HEK293T (cell line): ENCODE results near the gene DUSP22.

Source experiments
- ARNT ChIP-seq: fragments of 450-650 bp; IDR thresholded peaks from 2 replicates; pipeline ENCODE4 v1.6.1; 2017; ENCODE audit warnings: mild to moderate bottlenecking
- BHLHE40 ChIP-seq: fragments of 450-650 bp; IDR thresholded peaks from 2 replicates; pipeline ENCODE4 v1.6.1; 2016; ENCODE audit warnings: mild to moderate bottlenecking, moderate library complexity, borderline replicate concordance
- ELF4 ChIP-seq: fragments of 450-650 bp; IDR thresholded peaks from 2 replicates; pipeline ENCODE4 v1.6.1; 2017; ENCODE audit warnings: antibody characterized with exemption
- FOXA1 ChIP-seq: fragments of 450-650 bp; IDR thresholded peaks from 2 replicates; pipeline ENCODE4 v1.6.1; 2016; ENCODE audit warnings: mild to moderate bottlenecking
- FOXK2 ChIP-seq: fragments of 450-650 bp; IDR thresholded peaks from 2 replicates; pipeline ENCODE4 v1.6.1; 2016; ENCODE audit warnings: mild to moderate bottlenecking
- HDGF ChIP-seq: fragments of 450-650 bp; IDR thresholded peaks from 2 replicates; pipeline ENCODE4 v1.6.1; 2017; ENCODE audit warnings: antibody characterized with exemption, borderline replicate concordance
- L3MBTL2 ChIP-seq: fragments of 450-650 bp; conservative IDR thresholded peaks from 2 replicates; pipeline ENCODE4 v1.6.1; 2016; ENCODE audit warnings: mild to moderate bottlenecking
- LEF1 ChIP-seq: fragments of 450-650 bp; IDR thresholded peaks from 2 replicates; pipeline ENCODE4 v1.6.1; 2017; ENCODE audit warnings: mild to moderate bottlenecking, borderline replicate concordance
- NFRKB ChIP-seq: fragments of 450-650 bp; IDR thresholded peaks from 2 replicates; pipeline ENCODE4 v1.6.1; 2016; ENCODE audit warnings: mild to moderate bottlenecking, moderate library complexity
- SP1 ChIP-seq: fragments of 450-650 bp; IDR thresholded peaks from 2 replicates; pipeline ENCODE4 v1.6.1; 2017
- SUZ12 ChIP-seq: fragments of 450-650 bp; IDR thresholded peaks from 2 replicates; pipeline ENCODE4 v1.6.1; 2016; ENCODE audit warnings: mild to moderate bottlenecking
- TARDBP ChIP-seq: fragments of 450-650 bp; IDR thresholded peaks from 2 replicates; pipeline ENCODE4 v1.6.1; 2016
- ZNF384 ChIP-seq: fragments of 450-650 bp; IDR thresholded peaks from 2 replicates; pipeline ENCODE4 v1.6.1; 2016
- TF ChIP-seq, protein P1 (sequence below): fragments of 450-650 bp; IDR thresholded peaks from 2 replicates; pipeline ENCODE4 v1.6.1; 2016

DNA sequence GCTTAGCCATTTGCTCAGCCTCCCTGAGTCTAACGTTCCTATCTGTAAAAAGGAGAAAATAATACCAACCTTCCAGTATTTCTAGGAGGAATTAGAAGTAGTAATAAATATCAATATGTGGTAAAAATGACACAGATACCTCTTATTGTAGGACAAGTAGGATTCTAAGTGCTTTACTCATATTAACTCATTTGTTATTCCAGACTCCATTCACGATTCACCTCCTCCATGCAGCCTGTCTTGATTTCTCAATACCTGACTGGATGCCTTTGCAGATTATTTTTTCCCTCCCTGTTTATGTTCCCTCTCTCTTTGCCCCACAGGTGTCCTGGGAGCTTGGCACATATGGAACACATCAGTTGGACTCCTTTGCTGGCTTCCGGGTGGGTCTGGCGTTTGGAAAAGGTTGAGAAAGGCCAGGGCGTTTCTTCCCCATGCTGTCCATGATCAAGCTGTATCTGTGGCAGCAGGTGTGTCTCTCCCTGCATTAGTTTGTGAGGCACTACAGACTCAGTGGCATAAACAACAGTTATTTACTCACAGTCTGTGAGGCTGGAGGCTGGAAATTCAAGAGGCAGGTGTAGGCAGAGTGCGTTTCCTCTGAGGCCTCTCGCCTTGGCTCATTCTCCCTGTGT lies 10.7 kb upstream of the DUSP22 start:
- TF ChIP-seq SUZ12: no peak
- no peak for TF ChIP-seq SP1
- TF ChIP-seq ARNT: no peak
- TF ChIP-seq FOXK2: no peak
- TF ChIP-seq FOXA1: no peak
- TF ChIP-seq, protein P1, sequence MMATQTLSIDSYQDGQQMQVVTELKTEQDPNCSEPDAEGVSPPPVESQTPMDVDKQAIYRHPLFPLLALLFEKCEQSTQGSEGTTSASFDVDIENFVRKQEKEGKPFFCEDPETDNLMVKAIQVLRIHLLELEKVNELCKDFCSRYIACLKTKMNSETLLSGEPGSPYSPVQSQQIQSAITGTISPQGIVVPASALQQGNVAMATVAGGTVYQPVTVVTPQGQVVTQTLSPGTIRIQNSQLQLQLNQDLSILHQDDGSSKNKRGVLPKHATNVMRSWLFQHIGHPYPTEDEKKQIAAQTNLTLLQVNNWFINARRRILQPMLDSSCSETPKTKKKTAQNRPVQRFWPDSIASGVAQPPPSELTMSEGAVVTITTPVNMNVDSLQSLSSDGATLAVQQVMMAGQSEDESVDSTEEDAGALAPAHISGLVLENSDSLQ: no peak
- no peak for TF ChIP-seq TARDBP
- TF ChIP-seq BHLHE40: no peak
- TF ChIP-seq LEF1: no peak
- TF ChIP-seq L3MBTL2: no peak
- TF ChIP-seq ZNF384: no peak
- TF ChIP-seq NFRKB: no peak
- TF ChIP-seq ELF4: no peak
- no peak for TF ChIP-seq HDGF
